Right lobe of liver (tissue), 4 donors: ENCODE measurements around the gene LPIN2.

Source experiments
- CTCF ChIP-seq, 4 donors: fragments of 200-600 bp in 3 of 4; fragments of 450-650 bp in 1 of 4; IDR thresholded peaks; one replicate each; pipeline versions ENCODE4 v1.5.1 to v1.8.0; 2016 to 2022; ENCODE audit warnings: antibody characterized with exemption in 4 of 4, mild to moderate bottlenecking in 2 of 4
- POLR2A ChIP-seq: fragments of 450-650 bp; IDR thresholded peaks from one replicate; pipeline ENCODE4 v1.6.1; 2017; ENCODE audit warnings: antibody characterized with exemption, mild to moderate bottlenecking
- donor health status: DM: no; HTN: no; CAD: no.
- donor health status: DM: no; HTN: no; CAD: no.
- donor health status: DM: no; HTN: yes; CAD: no.

- no peak for TF ChIP-seq CTCF (IDR thresholded peaks at IDR 0.05)
- TF ChIP-seq POLR2A: no peak
Measured at GRCh38 chr18:3040173-3040572, 27.2 kb upstream of the LPIN2 start.
